HEK293 (cell line): Measurements from ENCODE around the gene GRIP1.

Source experiments
- GLI4 ChIP-seq: fragments of 450-650 bp; formaldehyde crosslinking; IDR thresholded peaks from 2 replicates; pipeline ENCODE4 v1.5.1; 2016; ENCODE audit warnings: missing biosample characterization, missing genetic modification characterization
- ZBTB8A ChIP-seq: fragments of 450-650 bp; formaldehyde crosslinking; IDR thresholded peaks from 2 replicates; pipeline ENCODE4 v1.5.1; 2016; ENCODE audit warnings: missing biosample characterization, missing genetic modification characterization
- ZNF133 ChIP-seq: fragments of 450-650 bp; formaldehyde crosslinking; IDR thresholded peaks from 2 replicates; pipeline ENCODE4 v1.5.1; 2016; ENCODE audit warnings: missing biosample characterization, missing genetic modification characterization
- ZNF169 ChIP-seq: fragments of 450-650 bp; formaldehyde crosslinking; IDR thresholded peaks from 2 replicates; pipeline ENCODE4 v1.5.1; 2016; ENCODE audit warnings: missing biosample characterization, missing genetic modification characterization
- ZNF202 ChIP-seq: fragments of 450-650 bp; formaldehyde crosslinking; IDR thresholded peaks from 2 replicates; pipeline ENCODE4 v1.5.1; 2016; ENCODE audit warnings: missing biosample characterization, missing genetic modification characterization, borderline replicate concordance
- ZNF324 ChIP-seq: fragments of 450-650 bp; formaldehyde crosslinking; IDR thresholded peaks from 2 replicates; pipeline ENCODE4 v1.5.1; 2016; ENCODE audit warnings: missing biosample characterization, missing genetic modification characterization
- ZNF555 ChIP-seq: fragments of 450-650 bp; formaldehyde crosslinking; conservative IDR thresholded peaks from 2 replicates; pipeline ENCODE4 v1.5.1; 2017; ENCODE audit warnings: missing biosample characterization, mild to moderate bottlenecking, missing genetic modification characterization, inconsistent platforms
- ZNF660 ChIP-seq: fragments of 450-650 bp; IDR thresholded peaks from 2 replicates; pipeline ENCODE4 v1.5.1; 2018; ENCODE audit warnings: missing biosample characterization, mild to moderate bottlenecking, missing genetic modification characterization
- TF ChIP-seq, protein P1 (sequence below): fragments of 450-650 bp; formaldehyde crosslinking; IDR thresholded peaks from 2 replicates; pipeline ENCODE4 v1.5.1; 2016; ENCODE audit warnings: missing biosample characterization, missing genetic modification characterization
- TF ChIP-seq, protein P2 (sequence below): sonication (generic); formaldehyde crosslinking; IDR thresholded peaks from 2 replicates; pipeline ENCODE4 v1.8.1; 2022; ENCODE audit warnings: mild to moderate bottlenecking, moderate library complexity, missing genetic modification reagents
- TF ChIP-seq, protein P3 (sequence below): fragments of 450-650 bp; formaldehyde crosslinking; IDR thresholded peaks from 2 replicates; pipeline ENCODE4 v1.5.1; 2016; ENCODE audit warnings: missing biosample characterization, missing genetic modification characterization
- TF ChIP-seq, protein P4 (sequence below): fragments of 450-650 bp; formaldehyde crosslinking; IDR thresholded peaks from 2 replicates; pipeline ENCODE4 v1.5.1; 2016; ENCODE audit warnings: missing biosample characterization, missing genetic modification characterization, borderline replicate concordance
- TF ChIP-seq, protein P5 (sequence below): fragments of 450-650 bp; formaldehyde crosslinking; IDR thresholded peaks from 2 replicates; pipeline ENCODE4 v1.5.1; 2016; ENCODE audit warnings: missing biosample characterization, missing genetic modification characterization
- TF ChIP-seq, protein P6 (sequence below): fragments of 450-650 bp; formaldehyde crosslinking; IDR thresholded peaks from 2 replicates; pipeline ENCODE4 v1.5.0; 2017; ENCODE audit warnings: missing biosample characterization, missing genetic modification characterization, borderline replicate concordance

DNA sequence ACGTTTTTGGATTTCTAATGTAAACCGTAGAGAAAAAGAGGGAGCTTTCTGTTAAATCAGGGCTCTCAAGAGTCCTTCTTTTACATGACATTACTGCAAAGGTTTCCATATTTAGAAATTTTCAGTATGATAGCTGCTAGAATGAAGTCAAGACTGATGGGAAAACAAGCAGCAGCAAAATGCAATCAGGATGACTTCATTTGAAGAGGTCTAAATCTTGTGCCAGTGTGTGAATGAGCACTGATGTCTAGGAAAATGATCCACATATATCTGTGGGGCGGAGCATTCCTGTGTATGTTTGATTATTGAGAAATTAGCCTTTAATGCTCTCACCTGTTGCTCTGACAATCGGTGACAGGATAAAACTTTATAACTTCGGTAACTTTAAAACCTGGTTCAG, 73.6 kb downstream of the GRIP1 start:
- TF ChIP-seq, protein P1, sequence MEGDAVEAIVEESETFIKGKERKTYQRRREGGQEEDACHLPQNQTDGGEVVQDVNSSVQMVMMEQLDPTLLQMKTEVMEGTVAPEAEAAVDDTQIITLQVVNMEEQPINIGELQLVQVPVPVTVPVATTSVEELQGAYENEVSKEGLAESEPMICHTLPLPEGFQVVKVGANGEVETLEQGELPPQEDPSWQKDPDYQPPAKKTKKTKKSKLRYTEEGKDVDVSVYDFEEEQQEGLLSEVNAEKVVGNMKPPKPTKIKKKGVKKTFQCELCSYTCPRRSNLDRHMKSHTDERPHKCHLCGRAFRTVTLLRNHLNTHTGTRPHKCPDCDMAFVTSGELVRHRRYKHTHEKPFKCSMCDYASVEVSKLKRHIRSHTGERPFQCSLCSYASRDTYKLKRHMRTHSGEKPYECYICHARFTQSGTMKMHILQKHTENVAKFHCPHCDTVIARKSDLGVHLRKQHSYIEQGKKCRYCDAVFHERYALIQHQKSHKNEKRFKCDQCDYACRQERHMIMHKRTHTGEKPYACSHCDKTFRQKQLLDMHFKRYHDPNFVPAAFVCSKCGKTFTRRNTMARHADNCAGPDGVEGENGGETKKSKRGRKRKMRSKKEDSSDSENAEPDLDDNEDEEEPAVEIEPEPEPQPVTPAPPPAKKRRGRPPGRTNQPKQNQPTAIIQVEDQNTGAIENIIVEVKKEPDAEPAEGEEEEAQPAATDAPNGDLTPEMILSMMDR (tag by site-specific recombination), result no peak
- TF ChIP-seq, protein P2, sequence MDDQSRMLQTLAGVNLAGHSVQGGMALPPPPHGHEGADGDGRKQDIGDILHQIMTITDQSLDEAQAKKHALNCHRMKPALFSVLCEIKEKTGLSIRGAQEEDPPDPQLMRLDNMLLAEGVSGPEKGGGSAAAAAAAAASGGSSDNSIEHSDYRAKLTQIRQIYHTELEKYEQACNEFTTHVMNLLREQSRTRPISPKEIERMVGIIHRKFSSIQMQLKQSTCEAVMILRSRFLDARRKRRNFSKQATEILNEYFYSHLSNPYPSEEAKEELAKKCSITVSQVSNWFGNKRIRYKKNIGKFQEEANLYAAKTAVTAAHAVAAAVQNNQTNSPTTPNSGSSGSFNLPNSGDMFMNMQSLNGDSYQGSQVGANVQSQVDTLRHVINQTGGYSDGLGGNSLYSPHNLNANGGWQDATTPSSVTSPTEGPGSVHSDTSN (CRISPR knock-in tag), result no peak
- TF ChIP-seq ZBTB8A (no peak), ZNF202 (tag by site-specific recombination) (no peak), ZNF324 (tag by site-specific recombination) (no peak), ZNF133 (tag by site-specific recombination) (no peak), ZNF169 (tag by site-specific recombination) (no peak), GLI4 (tag by site-specific recombination) (no peak), ZNF660 (no peak), ZNF555 (tag by site-specific recombination) (no peak)
- TF ChIP-seq, protein P3, sequence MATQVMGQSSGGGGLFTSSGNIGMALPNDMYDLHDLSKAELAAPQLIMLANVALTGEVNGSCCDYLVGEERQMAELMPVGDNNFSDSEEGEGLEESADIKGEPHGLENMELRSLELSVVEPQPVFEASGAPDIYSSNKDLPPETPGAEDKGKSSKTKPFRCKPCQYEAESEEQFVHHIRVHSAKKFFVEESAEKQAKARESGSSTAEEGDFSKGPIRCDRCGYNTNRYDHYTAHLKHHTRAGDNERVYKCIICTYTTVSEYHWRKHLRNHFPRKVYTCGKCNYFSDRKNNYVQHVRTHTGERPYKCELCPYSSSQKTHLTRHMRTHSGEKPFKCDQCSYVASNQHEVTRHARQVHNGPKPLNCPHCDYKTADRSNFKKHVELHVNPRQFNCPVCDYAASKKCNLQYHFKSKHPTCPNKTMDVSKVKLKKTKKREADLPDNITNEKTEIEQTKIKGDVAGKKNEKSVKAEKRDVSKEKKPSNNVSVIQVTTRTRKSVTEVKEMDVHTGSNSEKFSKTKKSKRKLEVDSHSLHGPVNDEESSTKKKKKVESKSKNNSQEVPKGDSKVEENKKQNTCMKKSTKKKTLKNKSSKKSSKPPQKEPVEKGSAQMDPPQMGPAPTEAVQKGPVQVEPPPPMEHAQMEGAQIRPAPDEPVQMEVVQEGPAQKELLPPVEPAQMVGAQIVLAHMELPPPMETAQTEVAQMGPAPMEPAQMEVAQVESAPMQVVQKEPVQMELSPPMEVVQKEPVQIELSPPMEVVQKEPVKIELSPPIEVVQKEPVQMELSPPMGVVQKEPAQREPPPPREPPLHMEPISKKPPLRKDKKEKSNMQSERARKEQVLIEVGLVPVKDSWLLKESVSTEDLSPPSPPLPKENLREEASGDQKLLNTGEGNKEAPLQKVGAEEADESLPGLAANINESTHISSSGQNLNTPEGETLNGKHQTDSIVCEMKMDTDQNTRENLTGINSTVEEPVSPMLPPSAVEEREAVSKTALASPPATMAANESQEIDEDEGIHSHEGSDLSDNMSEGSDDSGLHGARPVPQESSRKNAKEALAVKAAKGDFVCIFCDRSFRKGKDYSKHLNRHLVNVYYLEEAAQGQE (tag by site-specific recombination), result no peak
- TF ChIP-seq, protein P4, sequence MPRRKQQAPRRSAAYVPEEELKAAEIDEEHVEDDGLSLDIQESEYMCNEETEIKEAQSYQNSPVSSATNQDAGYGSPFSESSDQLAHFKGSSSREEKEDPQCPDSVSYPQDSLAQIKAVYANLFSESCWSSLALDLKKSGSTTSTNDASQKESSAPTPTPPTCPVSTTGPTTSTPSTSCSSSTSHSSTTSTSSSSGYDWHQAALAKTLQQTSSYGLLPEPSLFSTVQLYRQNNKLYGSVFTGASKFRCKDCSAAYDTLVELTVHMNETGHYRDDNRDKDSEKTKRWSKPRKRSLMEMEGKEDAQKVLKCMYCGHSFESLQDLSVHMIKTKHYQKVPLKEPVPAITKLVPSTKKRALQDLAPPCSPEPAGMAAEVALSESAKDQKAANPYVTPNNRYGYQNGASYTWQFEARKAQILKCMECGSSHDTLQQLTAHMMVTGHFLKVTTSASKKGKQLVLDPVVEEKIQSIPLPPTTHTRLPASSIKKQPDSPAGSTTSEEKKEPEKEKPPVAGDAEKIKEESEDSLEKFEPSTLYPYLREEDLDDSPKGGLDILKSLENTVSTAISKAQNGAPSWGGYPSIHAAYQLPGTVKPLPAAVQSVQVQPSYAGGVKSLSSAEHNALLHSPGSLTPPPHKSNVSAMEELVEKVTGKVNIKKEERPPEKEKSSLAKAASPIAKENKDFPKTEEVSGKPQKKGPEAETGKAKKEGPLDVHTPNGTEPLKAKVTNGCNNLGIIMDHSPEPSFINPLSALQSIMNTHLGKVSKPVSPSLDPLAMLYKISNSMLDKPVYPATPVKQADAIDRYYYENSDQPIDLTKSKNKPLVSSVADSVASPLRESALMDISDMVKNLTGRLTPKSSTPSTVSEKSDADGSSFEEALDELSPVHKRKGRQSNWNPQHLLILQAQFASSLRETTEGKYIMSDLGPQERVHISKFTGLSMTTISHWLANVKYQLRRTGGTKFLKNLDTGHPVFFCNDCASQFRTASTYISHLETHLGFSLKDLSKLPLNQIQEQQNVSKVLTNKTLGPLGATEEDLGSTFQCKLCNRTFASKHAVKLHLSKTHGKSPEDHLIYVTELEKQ (tag by site-specific recombination), result no peak
- TF ChIP-seq, protein P5, sequence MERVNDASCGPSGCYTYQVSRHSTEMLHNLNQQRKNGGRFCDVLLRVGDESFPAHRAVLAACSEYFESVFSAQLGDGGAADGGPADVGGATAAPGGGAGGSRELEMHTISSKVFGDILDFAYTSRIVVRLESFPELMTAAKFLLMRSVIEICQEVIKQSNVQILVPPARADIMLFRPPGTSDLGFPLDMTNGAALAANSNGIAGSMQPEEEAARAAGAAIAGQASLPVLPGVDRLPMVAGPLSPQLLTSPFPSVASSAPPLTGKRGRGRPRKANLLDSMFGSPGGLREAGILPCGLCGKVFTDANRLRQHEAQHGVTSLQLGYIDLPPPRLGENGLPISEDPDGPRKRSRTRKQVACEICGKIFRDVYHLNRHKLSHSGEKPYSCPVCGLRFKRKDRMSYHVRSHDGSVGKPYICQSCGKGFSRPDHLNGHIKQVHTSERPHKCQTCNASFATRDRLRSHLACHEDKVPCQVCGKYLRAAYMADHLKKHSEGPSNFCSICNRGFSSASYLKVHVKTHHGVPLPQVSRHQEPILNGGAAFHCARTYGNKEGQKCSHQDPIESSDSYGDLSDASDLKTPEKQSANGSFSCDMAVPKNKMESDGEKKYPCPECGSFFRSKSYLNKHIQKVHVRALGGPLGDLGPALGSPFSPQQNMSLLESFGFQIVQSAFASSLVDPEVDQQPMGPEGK (tag by site-specific recombination), result no peak
- TF ChIP-seq, protein P6, sequence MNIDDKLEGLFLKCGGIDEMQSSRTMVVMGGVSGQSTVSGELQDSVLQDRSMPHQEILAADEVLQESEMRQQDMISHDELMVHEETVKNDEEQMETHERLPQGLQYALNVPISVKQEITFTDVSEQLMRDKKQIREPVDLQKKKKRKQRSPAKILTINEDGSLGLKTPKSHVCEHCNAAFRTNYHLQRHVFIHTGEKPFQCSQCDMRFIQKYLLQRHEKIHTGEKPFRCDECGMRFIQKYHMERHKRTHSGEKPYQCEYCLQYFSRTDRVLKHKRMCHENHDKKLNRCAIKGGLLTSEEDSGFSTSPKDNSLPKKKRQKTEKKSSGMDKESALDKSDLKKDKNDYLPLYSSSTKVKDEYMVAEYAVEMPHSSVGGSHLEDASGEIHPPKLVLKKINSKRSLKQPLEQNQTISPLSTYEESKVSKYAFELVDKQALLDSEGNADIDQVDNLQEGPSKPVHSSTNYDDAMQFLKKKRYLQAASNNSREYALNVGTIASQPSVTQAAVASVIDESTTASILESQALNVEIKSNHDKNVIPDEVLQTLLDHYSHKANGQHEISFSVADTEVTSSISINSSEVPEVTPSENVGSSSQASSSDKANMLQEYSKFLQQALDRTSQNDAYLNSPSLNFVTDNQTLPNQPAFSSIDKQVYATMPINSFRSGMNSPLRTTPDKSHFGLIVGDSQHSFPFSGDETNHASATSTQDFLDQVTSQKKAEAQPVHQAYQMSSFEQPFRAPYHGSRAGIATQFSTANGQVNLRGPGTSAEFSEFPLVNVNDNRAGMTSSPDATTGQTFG (tag by site-specific recombination), result no peak
